Measurements from ENCODE around the gene MZB1.

The MZB1 gene

DNA sequence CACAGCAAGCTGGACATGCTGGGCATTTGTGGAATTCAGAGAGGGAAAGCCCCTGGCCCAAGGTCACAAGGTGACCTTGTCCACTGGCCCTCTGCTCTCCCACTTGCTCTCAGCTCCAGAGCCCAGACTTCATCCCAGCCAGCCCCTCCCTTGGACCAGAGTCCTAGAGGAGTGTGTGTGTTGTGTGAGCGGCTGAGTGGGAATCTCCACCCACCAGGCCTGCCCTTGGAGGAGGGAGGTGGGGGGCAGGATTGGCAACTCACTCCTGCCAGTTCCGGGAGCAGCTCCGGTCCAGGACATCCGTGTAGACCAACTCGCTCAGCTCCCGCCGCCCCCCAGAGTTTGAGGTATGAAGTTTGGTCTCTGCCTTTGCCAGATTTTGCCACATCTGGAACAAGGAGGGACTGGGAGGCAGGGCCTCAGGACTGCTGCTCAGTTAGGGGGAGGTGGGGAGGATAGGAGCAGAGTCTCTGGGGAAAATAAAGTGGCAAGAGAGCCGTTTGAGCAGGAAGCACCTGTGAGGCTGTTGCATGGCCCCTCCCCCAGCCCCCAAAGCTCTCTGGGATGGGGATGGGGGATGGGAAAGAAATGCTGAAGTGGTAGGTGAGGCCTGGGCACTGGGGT is 1.4 kb downstream of the MZB1 start:
- TF ChIP-seq, protein P1, sequence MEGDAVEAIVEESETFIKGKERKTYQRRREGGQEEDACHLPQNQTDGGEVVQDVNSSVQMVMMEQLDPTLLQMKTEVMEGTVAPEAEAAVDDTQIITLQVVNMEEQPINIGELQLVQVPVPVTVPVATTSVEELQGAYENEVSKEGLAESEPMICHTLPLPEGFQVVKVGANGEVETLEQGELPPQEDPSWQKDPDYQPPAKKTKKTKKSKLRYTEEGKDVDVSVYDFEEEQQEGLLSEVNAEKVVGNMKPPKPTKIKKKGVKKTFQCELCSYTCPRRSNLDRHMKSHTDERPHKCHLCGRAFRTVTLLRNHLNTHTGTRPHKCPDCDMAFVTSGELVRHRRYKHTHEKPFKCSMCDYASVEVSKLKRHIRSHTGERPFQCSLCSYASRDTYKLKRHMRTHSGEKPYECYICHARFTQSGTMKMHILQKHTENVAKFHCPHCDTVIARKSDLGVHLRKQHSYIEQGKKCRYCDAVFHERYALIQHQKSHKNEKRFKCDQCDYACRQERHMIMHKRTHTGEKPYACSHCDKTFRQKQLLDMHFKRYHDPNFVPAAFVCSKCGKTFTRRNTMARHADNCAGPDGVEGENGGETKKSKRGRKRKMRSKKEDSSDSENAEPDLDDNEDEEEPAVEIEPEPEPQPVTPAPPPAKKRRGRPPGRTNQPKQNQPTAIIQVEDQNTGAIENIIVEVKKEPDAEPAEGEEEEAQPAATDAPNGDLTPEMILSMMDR (conservative IDR thresholded peaks at IDR 0.05) = no peak
- TF ChIP-seq ZFX (IDR thresholded peaks at IDR 0.05) = no peak

GRCh38 chr5:139387611-139388197 is 2.0 kb downstream of the MZB1 start:
- TF ChIP-seq, protein P1 (conservative IDR thresholded peaks at IDR 0.05) = no peak
- TF ChIP-seq ZFX (IDR thresholded peaks at IDR 0.05) = no peak
- peak overlapping the region; percentile 88 for H3K27ac ChIP-seq

More for the DNA sequence above, 1.4 kb downstream of the MZB1 start:
- H3K27ac ChIP-seq = peak overlapping the region; percentile 88

DNA sequence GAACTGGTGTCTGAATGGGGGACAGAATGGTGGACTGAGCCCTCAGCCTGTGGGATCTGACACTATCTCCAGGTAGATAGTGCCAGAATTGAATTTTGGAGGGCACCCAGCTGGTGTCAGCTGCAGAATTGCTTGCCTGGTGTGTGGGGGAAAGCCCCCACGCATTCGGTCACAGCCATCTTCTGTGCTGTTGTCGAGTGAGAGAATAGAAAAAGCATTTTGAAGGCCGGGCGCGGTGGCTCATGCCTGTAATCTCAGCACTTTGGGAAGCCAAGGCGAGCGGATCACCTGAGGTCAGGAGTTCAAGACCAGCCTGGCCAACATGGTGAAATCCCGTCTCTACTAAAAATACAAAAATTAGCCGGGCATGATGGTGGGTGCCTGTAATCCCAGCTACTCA is 2.8 kb downstream of the MZB1 start:
- H3K27ac ChIP-seq = peak overlapping the region; percentile 88

DNA sequence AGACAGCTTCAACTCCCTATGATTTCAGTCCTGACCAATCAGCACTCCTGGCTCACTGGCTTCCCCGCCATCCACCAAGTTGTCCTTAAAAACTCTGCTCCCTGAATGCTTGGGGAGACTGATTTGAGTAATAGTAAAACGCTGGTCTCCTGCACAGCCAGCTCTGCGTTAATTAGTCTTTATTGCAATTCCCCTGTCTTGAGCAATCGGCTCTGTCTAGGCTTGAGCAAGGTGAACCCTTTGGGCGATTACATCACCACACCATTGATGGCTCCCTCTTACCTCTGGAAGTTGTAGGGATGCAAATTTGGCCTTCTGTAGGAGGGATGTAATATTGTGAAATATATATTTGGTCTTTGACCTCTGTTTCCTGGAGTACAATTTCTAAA is 3.7 kb downstream of the MZB1 start:
- TF ChIP-seq ZFX (IDR thresholded peaks at IDR 0.05) = no peak
- TF ChIP-seq, protein P1 (conservative IDR thresholded peaks at IDR 0.05) = no peak
- H3K27ac ChIP-seq = no peak overlapping the region

- no peak for TF ChIP-seq ZFX (IDR thresholded peaks at IDR 0.05)
- TF ChIP-seq, protein P1 (conservative IDR thresholded peaks at IDR 0.05) = no peak
- H3K27ac ChIP-seq = peak overlapping the region; percentile 83
These were observed 4.4 kb downstream of the MZB1 start for GRCh38 chr5:139385061-139386049.

GRCh38 chr5:139384591-139385051 is 5.1 kb downstream of the MZB1 start:
- TF ChIP-seq ZFX (IDR thresholded peaks at IDR 0.05) = no peak
- TF ChIP-seq, protein P1 (conservative IDR thresholded peaks at IDR 0.05) = no peak
- peak overlapping the region; percentile 83 for H3K27ac ChIP-seq

- TF ChIP-seq, protein P1 (conservative IDR thresholded peaks at IDR 0.05) = no peak
- peak; percentile 31; the same call in 1 of the 2 replicates for TF ChIP-seq ZFX (IDR thresholded peaks at IDR 0.05)
- H3K27ac ChIP-seq = peak overlapping the region; percentile 83
These were observed 5.6 kb downstream of the MZB1 start for GRCh38 chr5:139383993-139384590.

All from C4-2B (cell line).